HG03196 (cell line): ENCODE results near the gene RBM7.

Experiments used
- ATAC-seq: cut with Tn5 transposase; IDR thresholded peaks from one replicate; pipeline ENCODE4 v1.9.1; 2021; ENCODE audit not compliant: unreplicated experiment

Gene RBM7

GRCh38 chr11:114395736-114396135, 4.7 kb upstream of the RBM7 start:
- no peak for ATAC-seq

DNA sequence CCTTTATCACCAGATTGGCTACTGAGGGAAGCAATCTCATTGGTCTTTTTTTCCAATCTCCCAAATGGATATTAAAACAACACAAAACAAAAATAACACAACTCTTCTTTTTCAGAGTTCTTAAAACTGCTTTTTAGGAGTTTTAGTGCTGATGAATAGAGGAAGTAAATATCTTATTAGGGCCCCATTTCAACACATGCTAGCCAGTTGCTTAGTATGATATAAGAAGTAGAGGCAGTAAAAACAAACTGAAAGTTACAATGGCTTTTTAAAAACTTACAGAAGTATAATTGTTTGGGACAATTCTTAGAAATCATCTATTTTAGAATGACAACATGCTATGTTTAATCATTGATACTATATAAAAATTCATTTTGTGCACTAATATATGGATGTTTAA, 3.5 kb upstream of the RBM7 start:
- ATAC-seq: no peak

DNA sequence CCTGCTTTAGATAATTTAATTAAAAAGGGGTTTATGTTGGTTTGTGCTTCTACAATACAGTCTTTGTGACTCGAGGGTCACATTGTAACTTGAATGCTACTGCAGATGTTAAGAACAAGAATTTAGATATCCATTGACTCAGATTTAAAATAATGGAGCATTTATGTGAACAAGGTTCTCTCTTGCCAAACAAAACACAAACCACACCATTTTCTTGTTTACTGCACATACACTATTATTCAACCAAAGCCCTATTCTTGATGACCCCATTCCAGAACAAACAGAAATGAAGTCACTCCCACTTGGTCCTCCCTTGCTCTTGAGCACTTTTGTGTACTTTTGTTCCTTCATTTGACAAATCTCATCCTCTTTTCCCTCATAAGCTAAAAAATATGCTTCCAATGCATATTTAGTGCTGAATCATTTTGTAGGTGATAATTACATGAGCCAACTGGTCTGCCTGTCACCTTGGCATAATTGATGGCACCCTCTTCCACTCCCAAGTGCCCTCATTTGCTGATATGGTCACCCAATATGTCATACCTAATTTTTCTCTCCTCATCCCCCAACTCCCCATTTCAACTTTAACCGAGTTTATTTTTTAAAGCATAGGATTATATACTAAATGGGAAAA, 3.0 kb upstream of the RBM7 start:
- no peak for ATAC-seq

DNA sequence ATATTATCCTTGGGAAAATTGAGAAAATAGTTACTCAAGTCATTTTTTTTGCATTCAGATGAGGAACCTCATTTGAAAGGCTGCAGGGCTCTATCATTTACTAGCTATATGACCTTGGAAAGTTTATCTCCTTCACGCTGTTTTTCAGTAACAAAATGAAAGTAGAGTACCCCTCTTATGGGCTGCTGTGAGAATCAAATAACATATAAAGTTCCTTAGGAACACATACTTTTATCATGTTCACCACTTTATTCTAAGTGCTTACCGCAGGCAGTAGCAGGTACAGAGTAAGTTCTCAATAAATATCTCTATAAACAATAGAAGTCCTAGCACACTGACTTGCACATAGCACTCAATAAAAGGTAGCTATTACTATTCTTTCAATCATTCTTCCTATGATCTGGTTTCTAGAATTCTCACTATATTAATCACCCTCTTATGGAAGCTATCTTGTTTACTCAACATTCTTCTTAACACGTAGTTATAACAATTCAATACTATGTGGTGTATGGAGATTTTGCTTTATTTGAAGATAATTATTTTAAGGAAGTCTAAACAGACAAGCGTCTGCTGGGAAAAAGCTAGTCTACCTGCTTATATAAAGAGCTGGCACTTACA, 2.1 kb upstream of the RBM7 start:
- ATAC-seq: no peak

DNA sequence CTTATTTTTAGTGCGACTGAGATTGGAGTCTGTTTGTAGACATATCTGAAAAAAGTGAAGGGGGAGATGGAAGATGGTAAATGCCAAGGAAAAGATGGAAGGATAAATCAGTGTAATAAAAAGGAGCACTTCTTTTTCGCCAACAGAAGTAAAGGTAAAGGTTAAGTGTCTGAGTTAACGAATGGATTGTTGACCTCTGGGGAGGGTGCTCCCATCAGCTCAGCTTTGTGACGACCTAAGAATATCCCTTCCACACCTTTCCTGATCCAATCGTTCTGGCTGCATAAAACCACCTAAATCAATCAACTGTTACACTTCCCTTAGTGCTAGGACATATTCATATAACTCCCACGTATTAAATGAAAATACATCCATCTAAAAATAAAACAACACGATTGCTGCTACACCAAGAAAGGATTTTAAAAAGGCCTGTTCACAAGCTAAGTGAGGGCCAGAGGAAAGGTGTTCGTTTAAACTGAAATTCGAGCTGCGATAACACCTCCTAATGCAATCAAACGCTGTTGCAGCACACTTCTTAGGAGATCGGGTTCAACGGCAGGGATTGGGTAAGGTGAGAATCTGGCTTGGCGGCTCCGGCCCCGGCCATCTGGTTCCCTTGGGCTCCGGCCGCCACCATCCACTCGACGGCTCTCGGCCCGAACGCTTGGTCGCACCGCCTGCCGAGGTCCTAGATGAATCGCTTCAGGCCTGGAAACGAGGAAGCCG, 813 bp upstream of the RBM7 start:
- peak; percentile 24 for ATAC-seq

DNA sequence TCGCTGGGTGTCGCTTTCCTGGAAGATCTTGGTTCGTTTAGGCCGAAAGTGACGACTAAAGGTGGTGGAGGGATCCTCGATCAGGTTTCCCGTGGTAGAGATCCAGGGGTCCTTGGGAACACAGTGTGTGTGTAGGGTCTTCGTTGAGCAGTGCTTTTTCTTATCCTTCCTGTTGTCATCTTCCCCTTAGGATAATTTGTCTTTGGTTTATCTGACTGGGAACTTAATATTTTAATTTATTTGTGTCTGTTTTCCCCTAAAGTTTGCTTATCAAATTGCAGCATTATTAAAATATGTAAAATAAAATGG, 403 bp downstream of the RBM7 start:
- no peak for ATAC-seq

DNA sequence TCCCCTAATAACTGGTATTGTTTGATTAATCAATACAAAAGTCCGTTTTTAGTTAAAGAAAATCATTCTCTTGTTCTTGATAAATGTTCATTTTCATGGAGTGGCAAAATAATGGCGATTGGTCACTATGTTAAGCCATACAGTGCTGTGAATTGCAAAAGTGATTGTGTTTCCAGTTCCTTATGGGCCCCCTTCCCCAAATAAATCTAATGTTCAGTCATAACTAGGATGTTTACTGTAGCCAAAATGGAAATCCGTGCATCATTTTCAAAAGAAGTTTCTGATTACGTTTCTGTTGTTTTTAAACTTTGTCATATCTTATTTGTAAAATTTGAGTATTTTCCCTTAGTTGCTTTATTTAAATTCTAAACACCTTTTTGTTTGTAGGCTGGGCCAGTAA, 845 bp downstream of the RBM7 start:
- ATAC-seq: no peak

DNA sequence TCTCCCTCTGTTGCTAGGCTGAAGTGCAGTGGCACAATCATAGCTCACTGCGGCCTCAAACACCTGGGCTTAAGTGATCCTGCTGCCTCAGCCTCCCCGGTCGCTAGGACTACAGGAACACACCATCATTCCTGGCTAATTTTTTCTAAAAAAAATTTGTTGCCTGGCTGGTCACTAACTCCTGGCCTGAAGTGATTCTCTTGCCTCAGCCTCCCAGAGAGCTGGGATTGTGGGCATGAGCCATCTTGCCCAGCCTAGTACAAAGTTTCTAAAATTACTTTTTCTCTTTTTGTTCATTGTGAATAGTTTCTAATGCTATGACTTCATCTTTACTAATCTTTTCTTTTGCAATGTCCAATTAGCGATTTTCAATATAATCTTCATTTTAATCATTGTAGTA, 12.5 kb downstream of the RBM7 start:
- ATAC-seq: no peak

- no peak for ATAC-seq
Measured at GRCh38 chr11:114413958-114414357, 13.5 kb downstream of the RBM7 start.

DNA sequence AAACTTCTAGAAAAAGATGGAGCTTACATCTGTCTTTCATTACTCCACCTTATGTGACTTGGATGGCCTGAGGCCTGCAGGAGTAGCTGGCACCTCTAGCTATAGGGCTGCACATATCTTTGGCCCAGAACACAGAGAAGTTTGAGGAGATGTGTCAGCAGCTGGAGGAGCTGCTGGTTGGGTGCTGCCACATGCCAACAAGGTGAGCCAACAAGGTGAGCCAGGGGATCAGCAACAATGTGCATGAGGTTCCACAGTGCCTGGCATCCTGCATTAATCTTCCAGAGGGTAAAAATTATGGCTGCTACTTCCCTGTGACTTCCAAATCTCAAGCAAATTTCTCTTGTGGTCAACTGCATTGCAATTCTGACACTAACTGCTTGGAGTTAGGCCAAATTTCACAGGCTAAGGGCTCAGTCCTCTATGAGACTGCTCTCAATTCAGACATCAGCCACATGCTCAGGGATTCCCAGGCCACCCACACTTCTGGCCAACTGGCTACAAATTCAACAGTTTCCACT, 16.0 kb downstream of the RBM7 start:
- ATAC-seq: no peak

GRCh38 chr11:114426280-114426679, 25.8 kb downstream of the RBM7 start:
- no peak for ATAC-seq

DNA sequence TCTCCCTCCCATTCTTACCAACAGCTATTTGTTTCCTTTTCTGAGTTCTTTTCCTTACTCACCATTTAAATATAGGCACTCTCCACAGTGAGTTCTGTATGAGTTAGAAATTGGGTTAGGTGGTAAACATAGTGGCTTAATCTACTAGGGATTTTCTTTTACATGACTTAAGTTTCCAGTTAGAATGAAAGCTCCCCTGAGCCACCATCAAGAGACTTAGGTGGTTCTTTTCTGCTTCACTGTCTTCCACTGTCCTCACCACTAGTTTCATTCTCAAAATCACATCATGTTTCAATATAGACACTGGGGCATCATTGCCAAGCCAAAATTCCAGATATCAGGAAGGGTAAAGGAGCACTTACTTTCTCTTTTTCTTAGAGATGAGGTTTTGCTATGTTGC, 29.8 kb downstream of the RBM7 start:
- no peak for ATAC-seq

DNA sequence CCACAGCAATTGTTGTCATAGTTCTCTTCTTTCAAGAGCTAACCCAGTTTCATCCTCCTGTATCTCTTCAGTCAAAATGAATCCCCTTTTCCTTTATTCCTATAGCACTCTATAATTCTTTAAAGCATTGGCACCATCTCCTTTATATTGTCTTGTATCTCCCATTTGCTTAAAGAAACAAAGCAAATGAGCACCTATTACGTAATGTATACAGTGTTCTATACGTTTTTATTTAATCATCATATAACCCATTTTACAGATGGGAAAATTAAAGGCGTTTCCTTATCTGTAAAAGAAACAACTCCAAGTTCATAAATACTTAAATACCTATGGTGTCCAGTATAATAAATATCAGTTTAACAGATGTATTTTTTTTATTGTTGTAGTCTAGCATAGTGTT, 32.4 kb downstream of the RBM7 start:
- ATAC-seq: no peak

DNA sequence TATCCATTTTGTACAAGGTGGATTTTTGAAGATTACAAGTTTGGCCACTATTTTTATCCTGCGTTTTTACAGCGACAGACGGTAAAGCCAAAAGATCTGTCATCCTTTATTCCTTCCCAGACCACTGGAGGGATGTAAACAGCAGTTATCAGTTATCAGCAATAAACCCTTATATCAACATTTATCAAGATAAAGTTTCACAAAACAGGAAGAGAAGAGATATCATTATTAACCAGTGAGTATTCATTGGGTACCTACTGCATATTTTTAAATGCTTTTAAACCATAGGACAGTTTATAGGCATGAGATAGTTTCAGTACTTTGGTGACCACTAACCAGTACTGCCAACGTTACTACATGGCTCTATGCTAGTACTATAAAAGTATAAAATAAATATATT, 32.9 kb downstream of the RBM7 start:
- no peak for ATAC-seq

- ATAC-seq: no peak
Measured at GRCh38 chr11:114438303-114438702, 37.8 kb downstream of the RBM7 start.

- peak; percentile 98 for ATAC-seq
Measured at GRCh38 chr11:114439229-114440120, 39.0 kb downstream of the RBM7 start, which contains the start of gene REXO2. Gene REXO2 (plus strand): TSS chr11:114439467. CDS start chr11:114439529, 62 bp downstream.

DNA sequence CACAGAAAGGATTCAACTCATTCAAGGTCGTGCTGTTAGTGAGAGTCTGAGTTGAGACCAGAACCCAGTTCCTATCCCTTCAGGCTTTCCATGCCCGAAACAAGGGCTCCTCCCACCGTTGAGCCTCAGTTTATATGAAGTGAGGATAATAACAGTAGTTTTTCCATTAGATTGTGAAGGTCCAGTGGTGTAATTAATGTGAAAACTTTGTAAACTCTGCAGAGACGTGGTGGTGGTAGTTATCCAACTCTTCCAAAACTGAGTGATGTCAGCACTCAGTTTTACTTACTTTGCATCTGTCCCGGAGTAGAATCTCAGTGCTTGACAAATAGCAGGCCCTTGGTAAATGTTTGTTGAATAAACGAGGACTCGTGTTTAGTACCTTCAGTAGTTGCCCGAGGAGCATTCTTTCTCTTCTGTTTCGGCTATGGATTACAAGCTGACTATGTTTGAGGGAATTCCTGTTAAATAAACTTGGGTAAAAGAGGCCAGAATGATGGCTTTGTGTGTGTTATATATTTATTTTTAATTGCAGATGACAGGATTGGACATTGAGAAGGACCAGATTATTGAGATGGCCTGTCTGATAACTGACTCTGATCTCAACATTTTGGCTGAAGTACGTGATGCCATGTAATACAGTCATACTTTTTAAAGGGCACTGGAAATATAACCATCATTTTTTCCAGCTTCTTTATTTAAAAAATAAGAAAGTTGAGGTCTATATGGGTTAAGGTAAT, 39.8 kb downstream of the RBM7 start:
- no peak for ATAC-seq

GRCh38 chr11:114440971-114441763, 40.7 kb downstream of the RBM7 start:
- ATAC-seq: no peak

- ATAC-seq: no peak
Measured at GRCh38 chr11:114441921-114442320, 41.5 kb downstream of the RBM7 start.

DNA sequence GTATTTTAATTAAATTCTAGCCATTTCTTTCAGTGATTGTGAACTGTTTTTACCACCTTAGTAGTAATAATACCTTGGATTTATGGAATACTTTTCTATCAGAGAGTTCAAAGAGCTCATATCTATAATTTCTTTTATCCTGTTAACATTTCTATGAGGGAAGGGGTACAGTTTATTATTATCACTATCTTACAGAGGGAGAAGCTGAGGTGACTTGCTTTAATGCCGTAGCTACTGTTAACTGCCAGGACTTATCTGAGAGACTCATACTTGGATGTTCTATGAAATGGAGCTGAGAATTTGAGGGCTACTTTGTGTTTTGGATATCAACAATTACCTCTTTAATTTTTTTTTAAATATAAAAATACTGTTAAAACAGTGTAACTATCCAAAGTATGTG, 42.1 kb downstream of the RBM7 start:
- no peak for ATAC-seq
